ENCODE measurements around the gene ITGB2.

- TF ChIP-seq SP1 (IDR thresholded peaks at IDR 0.05; ENCODE audit: low read depth) (no peak), CTCF (IDR thresholded peaks at IDR 0.05 in 2 of 3, conservative IDR thresholded peaks at IDR 0.05 in 1 of 3; ENCODE audit: borderline replicate concordance in 1 of 3, insufficient read depth in 1 of 3, low read depth in 2 of 3, low read length in 2 of 3) (no peak), REST (IDR thresholded peaks at IDR 0.05; ENCODE audit: low read depth) (no peak)
These were observed 49.8 kb downstream of the ITGB2 start for GRCh38 chr21:44870748-44871495.
